HG03066 (cell line): ENCODE results near the gene STAB2.

Source experiments
- ATAC-seq: cut with Tn5 transposase; IDR thresholded peaks from one replicate; pipeline ENCODE4 v1.9.1; 2021; ENCODE audit warnings: low read depth; ENCODE audit not compliant: unreplicated experiment

STAB2 gene, protein sequence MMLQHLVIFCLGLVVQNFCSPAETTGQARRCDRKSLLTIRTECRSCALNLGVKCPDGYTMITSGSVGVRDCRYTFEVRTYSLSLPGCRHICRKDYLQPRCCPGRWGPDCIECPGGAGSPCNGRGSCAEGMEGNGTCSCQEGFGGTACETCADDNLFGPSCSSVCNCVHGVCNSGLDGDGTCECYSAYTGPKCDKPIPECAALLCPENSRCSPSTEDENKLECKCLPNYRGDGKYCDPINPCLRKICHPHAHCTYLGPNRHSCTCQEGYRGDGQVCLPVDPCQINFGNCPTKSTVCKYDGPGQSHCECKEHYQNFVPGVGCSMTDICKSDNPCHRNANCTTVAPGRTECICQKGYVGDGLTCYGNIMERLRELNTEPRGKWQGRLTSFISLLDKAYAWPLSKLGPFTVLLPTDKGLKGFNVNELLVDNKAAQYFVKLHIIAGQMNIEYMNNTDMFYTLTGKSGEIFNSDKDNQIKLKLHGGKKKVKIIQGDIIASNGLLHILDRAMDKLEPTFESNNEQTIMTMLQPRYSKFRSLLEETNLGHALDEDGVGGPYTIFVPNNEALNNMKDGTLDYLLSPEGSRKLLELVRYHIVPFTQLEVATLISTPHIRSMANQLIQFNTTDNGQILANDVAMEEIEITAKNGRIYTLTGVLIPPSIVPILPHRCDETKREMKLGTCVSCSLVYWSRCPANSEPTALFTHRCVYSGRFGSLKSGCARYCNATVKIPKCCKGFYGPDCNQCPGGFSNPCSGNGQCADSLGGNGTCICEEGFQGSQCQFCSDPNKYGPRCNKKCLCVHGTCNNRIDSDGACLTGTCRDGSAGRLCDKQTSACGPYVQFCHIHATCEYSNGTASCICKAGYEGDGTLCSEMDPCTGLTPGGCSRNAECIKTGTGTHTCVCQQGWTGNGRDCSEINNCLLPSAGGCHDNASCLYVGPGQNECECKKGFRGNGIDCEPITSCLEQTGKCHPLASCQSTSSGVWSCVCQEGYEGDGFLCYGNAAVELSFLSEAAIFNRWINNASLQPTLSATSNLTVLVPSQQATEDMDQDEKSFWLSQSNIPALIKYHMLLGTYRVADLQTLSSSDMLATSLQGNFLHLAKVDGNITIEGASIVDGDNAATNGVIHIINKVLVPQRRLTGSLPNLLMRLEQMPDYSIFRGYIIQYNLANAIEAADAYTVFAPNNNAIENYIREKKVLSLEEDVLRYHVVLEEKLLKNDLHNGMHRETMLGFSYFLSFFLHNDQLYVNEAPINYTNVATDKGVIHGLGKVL (N-terminal part only)

DNA sequence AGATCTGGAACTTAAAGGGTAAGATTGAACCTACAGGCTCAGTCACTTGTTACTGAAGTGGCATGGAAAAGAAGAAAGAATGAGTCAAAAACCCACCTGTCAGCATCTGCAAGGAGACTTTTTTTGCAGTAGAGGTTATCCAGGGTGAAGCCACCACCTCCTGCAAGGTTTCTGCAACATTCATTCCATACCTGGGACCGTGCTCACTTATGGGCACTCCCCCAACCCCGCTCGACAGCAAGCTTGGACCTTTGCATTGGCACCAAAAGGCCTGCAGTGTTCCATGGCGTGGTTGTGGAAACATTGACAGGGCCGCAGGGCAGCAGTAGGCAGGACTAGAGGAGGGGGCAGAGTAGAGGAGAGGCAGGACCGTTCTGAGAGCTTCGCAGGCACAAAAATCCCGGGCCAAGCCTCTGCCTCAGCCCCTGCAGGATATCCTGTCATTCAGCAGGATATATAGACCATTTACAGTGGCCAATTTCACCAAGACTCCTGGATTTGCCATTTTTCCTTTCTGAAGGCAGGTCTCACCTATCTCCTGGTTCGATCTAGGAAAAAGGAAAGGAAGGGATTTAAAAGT is at the start of gene STAB2:
TSS of gene STAB2 (plus strand) at position 483 of the 580 bp plus-strand sequence. CDS start 204 bp downstream, outside the sequence.
- no peak for ATAC-seq

- ATAC-seq: no peak
These were observed 48.7 kb upstream of the STAB2 start for GRCh38 chr12:103538397-103538796.

- no peak for ATAC-seq
These were observed 46.8 kb upstream of the STAB2 start for GRCh38 chr12:103540319-103540718.

DNA sequence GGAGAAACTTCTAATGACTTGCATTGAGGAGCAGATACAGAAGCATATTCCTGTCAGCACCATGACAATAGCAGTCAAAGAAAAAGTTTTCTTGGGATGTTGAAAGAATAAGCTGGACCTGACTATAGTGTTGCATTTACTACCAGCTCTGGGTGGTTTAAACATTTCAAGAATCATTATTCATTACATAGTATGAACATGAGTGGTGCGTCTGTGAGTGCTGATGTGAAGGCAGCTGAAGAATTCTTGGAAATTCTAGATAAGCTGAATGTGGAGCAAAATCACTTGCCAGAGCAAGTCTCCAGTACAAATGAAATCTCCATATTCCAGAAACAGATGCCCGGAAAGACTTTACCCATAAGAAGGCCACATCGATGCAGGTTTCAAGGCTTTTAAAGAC is 45.0 kb upstream of the STAB2 start:
- no peak for ATAC-seq

DNA sequence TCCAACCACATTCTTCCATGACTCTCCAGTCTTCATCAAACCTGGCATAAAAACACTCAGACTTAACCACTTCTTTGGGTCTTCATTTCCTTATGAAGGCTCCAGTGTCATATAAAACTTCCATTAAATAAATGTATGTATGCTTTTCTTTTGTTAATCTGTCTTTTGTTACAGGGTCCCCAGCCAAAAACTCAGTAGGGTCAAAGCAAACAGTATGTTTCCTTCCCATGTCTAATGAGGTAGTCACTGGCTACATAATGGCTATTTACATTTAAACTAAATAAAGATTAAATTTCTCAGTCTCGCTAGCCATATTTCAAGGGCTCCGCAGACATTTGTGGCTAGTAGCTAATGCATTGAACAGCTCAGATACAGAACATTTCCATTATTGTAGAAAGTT is 40.1 kb upstream of the STAB2 start:
- no peak for ATAC-seq

DNA sequence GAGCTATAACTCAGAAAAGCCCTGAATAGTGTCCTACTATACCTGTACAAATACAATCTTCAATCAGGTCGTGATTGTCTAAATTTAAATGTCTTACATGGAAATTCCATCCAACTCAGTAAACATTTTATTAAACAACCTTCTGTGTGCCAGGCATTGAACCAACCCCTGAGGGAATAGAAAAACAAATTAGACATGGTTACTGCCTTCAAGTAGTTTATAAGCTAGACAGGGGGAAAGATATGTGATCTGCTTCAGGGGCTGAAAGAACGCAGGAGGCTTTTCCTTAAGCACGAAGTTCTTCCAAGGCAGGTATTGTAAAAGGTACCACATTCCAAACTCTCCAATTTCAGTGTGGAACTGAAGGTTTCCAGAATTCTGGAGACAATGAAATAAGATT is 39.7 kb upstream of the STAB2 start:
- no peak for ATAC-seq

- no peak for ATAC-seq
These were observed 39.1 kb upstream of the STAB2 start for GRCh38 chr12:103547929-103548328.

DNA sequence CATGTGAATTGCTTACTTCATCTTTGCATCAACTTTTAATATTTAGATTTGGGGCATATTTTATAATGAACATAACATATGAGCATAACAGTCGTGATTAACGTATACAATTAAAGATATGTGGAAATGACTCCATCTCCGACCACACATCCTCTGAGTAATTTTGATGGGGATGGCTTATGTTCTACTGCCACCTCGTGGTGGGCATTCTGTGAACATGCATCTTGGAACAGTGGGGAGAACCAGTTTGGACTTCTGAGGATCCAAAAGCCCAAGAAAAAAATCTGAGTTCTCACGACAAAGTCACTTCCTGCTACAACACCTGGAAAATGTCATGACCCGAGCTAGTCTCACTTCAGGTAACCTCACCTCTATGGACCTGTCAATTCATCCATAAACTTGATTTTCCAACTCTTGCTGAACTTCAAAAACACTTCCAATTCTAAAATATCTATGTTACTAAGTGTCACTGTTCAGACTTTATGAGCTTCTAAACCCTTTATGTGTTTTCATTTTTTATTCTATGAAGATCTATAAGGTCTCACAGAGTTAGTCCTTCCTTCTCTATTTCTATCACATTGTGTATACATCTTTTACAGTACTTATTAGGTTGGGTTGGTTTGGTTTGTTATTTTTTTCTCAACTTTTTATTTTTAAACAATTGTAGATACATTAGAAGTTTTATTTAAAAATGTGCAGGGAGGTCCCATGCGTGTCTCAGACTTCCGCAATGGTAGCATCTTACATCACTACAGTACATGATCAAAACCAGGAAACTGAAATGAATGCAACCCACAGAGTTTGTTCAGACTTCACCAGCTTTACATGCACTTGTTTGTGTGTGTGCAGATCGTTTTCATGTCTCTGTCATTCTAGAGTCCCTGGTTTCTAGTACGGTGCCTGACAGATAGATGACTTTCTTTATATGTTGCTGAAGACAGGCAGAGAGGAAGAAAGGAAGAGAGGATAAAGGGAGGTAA is 38.2 kb upstream of the STAB2 start:
- peak; percentile 60 for ATAC-seq

DNA sequence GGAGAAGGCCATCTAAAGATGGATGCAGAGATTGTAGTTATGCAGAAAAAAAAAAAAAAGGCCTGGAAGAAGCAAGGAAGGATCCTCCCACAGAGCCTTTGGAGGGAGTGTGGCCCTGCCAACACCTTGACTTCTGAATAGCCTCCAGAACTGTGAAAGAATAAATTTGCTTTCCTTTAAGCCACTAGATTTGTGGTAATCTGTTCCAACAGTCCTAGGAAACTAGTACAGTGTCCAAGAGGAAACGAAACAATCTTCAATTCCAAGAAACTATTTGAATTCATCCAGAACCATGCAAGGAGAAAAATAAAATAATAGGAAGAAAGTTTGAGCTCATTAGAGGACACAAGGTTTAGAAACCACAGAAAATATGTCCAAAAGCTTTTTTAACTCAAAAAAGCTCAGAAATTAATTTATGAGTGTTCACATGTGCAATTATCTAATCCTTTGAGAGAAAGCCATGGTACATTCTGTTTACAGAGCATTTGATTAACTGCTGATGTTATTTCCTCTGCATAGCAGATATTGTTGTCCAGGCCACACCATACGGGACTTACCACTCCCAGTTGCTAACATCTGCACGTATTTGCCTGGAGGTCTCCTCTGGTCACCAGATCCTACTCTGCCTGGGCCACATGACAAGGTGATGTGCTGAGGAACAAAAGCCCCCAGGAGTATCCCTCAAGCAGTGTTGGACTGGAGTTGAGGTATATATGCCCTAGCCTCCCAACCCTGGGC is 30.0 kb upstream of the STAB2 start:
- ATAC-seq: no peak

- ATAC-seq: no peak
These were observed 29.5 kb upstream of the STAB2 start for GRCh38 chr12:103557628-103558010.

DNA sequence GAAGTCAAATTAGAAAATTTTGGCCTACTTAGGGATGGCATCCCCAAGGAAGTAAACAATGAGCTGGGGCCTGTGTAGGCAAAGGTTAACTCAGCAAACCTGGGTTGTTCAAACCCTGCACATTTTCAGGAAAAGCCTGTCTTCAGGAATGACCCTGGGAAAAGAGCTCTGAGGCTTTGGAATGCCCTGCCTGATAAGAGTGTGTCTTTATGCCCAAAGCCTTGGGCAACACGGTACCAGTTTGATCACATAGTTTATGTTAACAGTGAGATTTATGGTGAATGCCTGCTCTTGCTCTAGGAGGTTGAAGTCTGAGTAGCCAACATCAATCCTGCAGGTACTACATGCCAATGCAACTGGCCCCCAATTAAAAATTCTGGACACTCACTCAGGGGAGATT is 28.2 kb upstream of the STAB2 start:
- no peak for ATAC-seq

DNA sequence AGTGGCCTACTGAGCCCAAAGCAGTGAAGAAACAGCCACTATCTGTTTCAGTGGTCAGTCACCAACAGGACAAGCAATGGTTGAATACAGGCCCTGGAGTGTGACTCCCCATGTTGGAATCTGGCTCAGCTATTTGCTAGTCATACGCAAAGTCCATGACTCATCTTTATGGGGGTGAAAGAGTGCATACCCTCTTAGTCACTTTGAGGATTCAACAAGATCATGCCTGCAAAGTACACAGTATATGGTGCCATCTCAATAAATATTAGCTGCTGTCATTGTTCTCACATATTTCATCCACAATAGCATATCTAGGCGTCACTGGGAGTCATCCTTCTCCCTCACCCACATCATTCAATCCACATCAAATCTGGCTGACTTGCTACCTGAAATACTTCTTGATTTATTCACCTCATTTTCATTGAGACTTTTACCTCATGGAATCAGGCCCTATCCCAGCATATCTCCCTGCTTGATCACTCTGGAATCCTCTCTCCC is 26.4 kb upstream of the STAB2 start:
- ATAC-seq: no peak

GRCh38 chr12:103561174-103561573 is 25.9 kb upstream of the STAB2 start:
- ATAC-seq: no peak

- ATAC-seq: no peak
These were observed 20.7 kb upstream of the STAB2 start for GRCh38 chr12:103566398-103566797.

- no peak for ATAC-seq
These were observed 17.8 kb upstream of the STAB2 start for GRCh38 chr12:103569278-103569677.

DNA sequence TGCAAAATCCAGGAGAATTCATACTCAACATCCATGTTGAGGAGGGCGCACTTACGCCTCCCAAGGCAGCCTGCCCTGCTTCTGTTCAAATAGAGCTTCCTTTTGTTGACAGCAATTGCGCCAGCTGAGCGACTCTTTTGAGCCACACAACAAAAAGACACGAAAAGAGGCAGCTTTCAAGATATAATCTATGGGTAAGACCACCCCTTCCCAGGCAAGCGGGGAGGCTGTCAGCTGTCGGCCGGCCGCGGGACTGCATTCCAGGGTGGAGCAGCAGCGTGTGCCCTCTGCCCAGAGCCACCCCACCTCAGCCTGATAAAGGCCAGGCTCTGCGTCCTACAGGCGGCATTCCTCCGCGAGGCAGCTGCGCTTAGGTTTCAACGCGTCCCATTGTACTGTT is 15.8 kb upstream of the STAB2 start:
- no peak for ATAC-seq

DNA sequence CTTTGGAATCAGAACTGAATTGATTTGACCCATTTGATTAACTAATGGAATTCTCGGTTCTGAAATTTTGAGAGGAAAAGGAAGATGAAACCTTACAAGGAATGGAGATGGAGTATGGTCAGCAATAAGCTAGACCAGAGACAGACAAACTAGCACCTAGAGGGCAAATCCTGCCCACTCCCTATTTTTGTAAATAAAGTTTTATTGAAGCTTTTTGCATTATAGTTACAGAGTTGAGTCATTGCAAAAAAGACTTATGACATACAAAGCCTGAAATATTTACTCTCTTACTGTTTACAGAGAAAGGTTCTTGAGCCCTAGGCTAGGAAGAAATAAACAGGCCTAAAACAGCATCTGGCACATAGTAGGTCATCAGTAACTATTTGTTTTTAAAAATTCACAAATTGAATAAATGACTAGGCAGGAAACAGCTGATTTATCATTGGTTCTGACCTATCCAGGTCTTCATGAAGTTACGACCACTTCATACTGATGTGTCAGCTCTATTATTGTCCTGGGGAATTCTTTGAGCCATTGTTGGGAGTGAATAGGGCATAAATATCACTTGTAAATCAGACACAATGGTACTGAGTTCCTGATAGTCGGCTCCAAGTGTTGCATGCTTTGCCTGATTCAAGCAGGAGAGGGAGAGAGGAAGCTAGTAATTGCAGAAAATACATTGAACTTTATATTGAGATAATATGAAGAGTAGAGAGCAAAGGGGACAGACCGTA is 14.6 kb upstream of the STAB2 start:
- ATAC-seq: no peak

- no peak for ATAC-seq
These were observed 13.9 kb upstream of the STAB2 start for GRCh38 chr12:103573185-103573584.
